Heart left ventricle (tissue), 16 donors: ENCODE measurements around the gene PCED1B. TPM values are rescaled to one million over a fixed set of nuclear protein-coding genes. Genes with fewer than 3 reads are reported as not detected.
A peak's percentile ranks its signal among the peaks of the same experiment; 100 is the strongest.

Experiments used
- ATAC-seq, 4 donors: fragments of 200-7000 bp; cut with Tn5 transposase; one replicate each; pipeline ENCODE4 v1.9.1; 2020 to 2022; ENCODE audit warnings: moderate library complexity in 4 of 4, mild to moderate bottlenecking in 3 of 4, moderate number of reproducible peaks in 1 of 4
- DNase-seq, 5 donors: peaks; one replicate each; pipeline ENCODE4 v3.0.0-alpha.2; 2020
- H3K27ac ChIP-seq, 12 donors: fragments of 200-600 bp; sonication (generic) in 4 of 12; one replicate each; pipeline versions ENCODE4 v1.5.0 to v1.8.0; 2016 to 2022; ENCODE audit warnings: mild to moderate bottlenecking in 2 of 12
- H3K27me3 ChIP-seq, 9 donors: fragments of 200-600 bp; sonication (generic) in 2 of 9; one replicate each; pipeline versions ENCODE4 v1.5.1 to v1.8.0; 2016 to 2022; ENCODE audit warnings: mild to moderate bottlenecking in 3 of 9
- H3K36me3 ChIP-seq, 9 donors: fragments of 200-600 bp; sonication (generic) in 2 of 9; one replicate each; pipeline versions ENCODE4 v1.5.0 to v1.8.0; 2018 to 2022; ENCODE audit warnings: mild to moderate bottlenecking in 2 of 9
- H3K4me1 ChIP-seq, 12 donors: fragments of 200-600 bp; sonication (generic) in 4 of 12; one replicate each; pipeline versions ENCODE4 v1.5.0 to v1.8.0; 2016 to 2022; ENCODE audit warnings: mild to moderate bottlenecking in 3 of 12
- H3K4me3 ChIP-seq, 12 donors: fragments of 200-600 bp; sonication (generic) in 4 of 12; one replicate each; pipeline versions ENCODE4 v1.5.0 to v1.8.0; 2017 to 2022; ENCODE audit warnings: mild to moderate bottlenecking in 9 of 12, moderate library complexity in 4 of 12
- H3K9me3 ChIP-seq, 12 donors: fragments of 200-600 bp; sonication (generic) in 4 of 12; one replicate each; pipeline versions ENCODE4 v1.5.0 to v1.8.0; 2016 to 2022; ENCODE audit warnings: mild to moderate bottlenecking in 1 of 12
- CTCF ChIP-seq, 12 donors: fragments of 200-600 bp; sonication (generic) in 4 of 12; IDR thresholded peaks; one replicate each; pipeline versions ENCODE4 v1.5.0 to v1.8.0; 2018 to 2022; ENCODE audit warnings: antibody characterized with exemption in 12 of 12, mild to moderate bottlenecking in 5 of 12
- POLR2A ChIP-seq, 2 donors: fragments of 450-650 bp; IDR thresholded peaks; one replicate each; pipeline ENCODE4 v1.6.1; 2017; ENCODE audit warnings: antibody characterized with exemption in 2 of 2, mild to moderate bottlenecking in 2 of 2, moderate library complexity in 2 of 2
- WGBS, 4 donors: extraction: QIAGEN DNeasy Blood & Tissue Kit in 2 of 4; methylation state at CpG; one replicate each; pipeline versions ENCODE4 v1.1.5 to v1.1.7; 2013 to 2018; 5-methylcytosine and 5-hydroxymethylcytosine counted together
- intact Hi-C, 10 donors: fragments of 100-400 bp; cut with DNase I; formaldehyde crosslinking; loops; one replicate each; pipeline versions ENCODE4 v1.11.1 to v1.14.2; 2022
- polyA plus RNA-seq, 2 donors: library from polyadenylated mRNA; stranded (reverse); fragments of 200-250 nt; gene quantifications; one replicate each; pipeline ENCODE4 v1.2.3, GENCODE V29; 2013
- total RNA-seq, 9 donors: library from RNA; depleted of rRNA in 2 of 9; stranded (reverse); fragments of >200 nt in 2 of 9; fragmentation: NEBNext Ultra II Directional in 3 of 9; extraction: Animal tissue kit (Norgen Biotek cat#: 25700) in 3 of 9; gene quantifications; one replicate each; pipeline versions ENCODE4 v1.1.0 to v1.2.4, GENCODE V29; 2016 to 2023
- donor health status: ischemic (EF 13 %, LVEDD 7.1; RV severe dilation, severe dysfunction).
- donor health status: healthy with polysubstance abuse.
- donor health status: DM: no; HTN: yes; CAD: no.
- donor health status: DM: no; HTN: no; CAD: no.
- donor health status: ischemic (EF 25% LVEDD 6.9; RV normal size, moderate dysfunction).
- donor health status: ischemic (EF 25% LVEDD 5.7; RV mildly dilated, moderate dysfunction).
- donor health status: healthy.
- donor health status: DM: yes; HTN: yes; CAD: no.
- donor health status: ischemic (EF 35%, LVEDD 5.7; RV mildly dilated, moderate dysfunction).
- donor health status: nonischemic (EF 11% LVEDD 7.7; RV severe dilation, severe dysfunction).
- donor health status: DM: yes; HTN: yes; CAD: no.
- donor health status: PGD.
- donor health status: ischemic (EF 29% LVEDD 5.4; RV normal size, mild dysfunction).
- donor health status: nonischemic (EF 23%, LVEDD 6.1; RV moderate dilation, normal function).

The PCED1B gene
- total and polyA plus RNA-seq, 11 donors, result 0.39 to 9.5 (median 0.72) TPM; not detected in 2

GRCh38 chr12:47068539-47068938, 10.9 kb upstream of the PCED1B start:
- intact Hi-C loops, result loop anchor here in 1 of 10 donors (10.0 kb wide), 1 partner anchor 326 kb away; no protein-coding TSS in a partner anchor
- no peaks in the 10 kb centered on the region for H3K36me3 ChIP-seq
- no peaks in the 10 kb centered on the region for H3K9me3 ChIP-seq
- no peak for DNase-seq
- peak overlapping the region in 1 of 12 donors; percentile 40 for H3K27ac ChIP-seq
- TF ChIP-seq CTCF (IDR thresholded peaks at IDR 0.05), result no peak
- TF ChIP-seq POLR2A (IDR thresholded peaks at IDR 0.05), result no peak
- no peak overlapping the region for H3K4me3 ChIP-seq
- H3K27me3 ChIP-seq, result peaks cover 0 to 1% (median 0%) of the 10 kb centered on the region in 9 donors
- ATAC-seq, result no peak
- H3K4me1 ChIP-seq, result peaks cover 0 to 15% (median 0%) of the 10 kb centered on the region in 12 donors
- WGBS, 4 donors, result 67 to 78% (median 73%) methylated on average over 6 of the region's 6 CpGs

GRCh38 chr12:47070310-47070709, 9.1 kb upstream of the PCED1B start:
- Histone ChIP-seq H3K27me3 (peaks cover 0 to 12% (median 0%) of the 10 kb centered on the region in 9 donors), H3K4me1 (peaks cover 0 to 15% (median 0%) of the 10 kb centered on the region in 12 donors), H3K27ac (no peak overlapping the region), H3K9me3 (no peaks in the 10 kb centered on the region), H3K36me3 (no peaks in the 10 kb centered on the region), H3K4me3 (no peak overlapping the region)
- TF ChIP-seq CTCF (IDR thresholded peaks at IDR 0.05) (no peak), POLR2A (IDR thresholded peaks at IDR 0.05) (no peak)
- DNase-seq (no peak), ATAC-seq (no peak)
- intact Hi-C loops, result loop anchor here in 3 of 10 donors (10.0 kb wide), 3 partner anchors 154 to 324 kb away; no protein-coding TSS in a partner anchor
- 91 to 97% (median 95%) methylated on average over 1 of the region's 1 CpG for WGBS, 4 donors

GRCh38 chr12:47071241-47071852, 8.1 kb upstream of the PCED1B start:
- H3K36me3 ChIP-seq, result no peaks in the 10 kb centered on the region
- H3K9me3 ChIP-seq, result no peaks in the 10 kb centered on the region
- H3K27ac ChIP-seq, result no peak overlapping the region
- 41 to 59% (median 57%) methylated on average over 5 of the region's 5 CpGs for WGBS, 4 donors
- peak in 9 of 12 donors; percentile 17 to 46 (median 34) for TF ChIP-seq CTCF (IDR thresholded peaks at IDR 0.05)
- TF ChIP-seq POLR2A (IDR thresholded peaks at IDR 0.05), result no peak
- peaks cover 0 to 16% (median 0%) of the 10 kb centered on the region in 9 donors for H3K27me3 ChIP-seq
- H3K4me1 ChIP-seq, result peaks cover 0 to 12% (median 0%) of the 10 kb centered on the region in 12 donors
- H3K4me3 ChIP-seq, result no peak overlapping the region
- ATAC-seq (no peak), DNase-seq (no peak)
- intact Hi-C loops, result loop anchor here in 3 of 10 donors (10.0 kb wide), 3 partner anchors 153 to 323 kb away; no protein-coding TSS in a partner anchor

- H3K36me3 ChIP-seq, result no peaks in the 10 kb centered on the region
- ATAC-seq (no peak), DNase-seq (no peak)
- intact Hi-C loops, result loop anchor here in 3 of 10 donors (10.0 kb wide), 3 partner anchors 151 to 321 kb away; no protein-coding TSS in a partner anchor
- H3K27ac ChIP-seq, result peak overlapping the region in 1 of 12 donors; percentile 95
- H3K27me3 ChIP-seq, result peaks cover 0 to 31% (median 0%) of the 10 kb centered on the region in 9 donors
- TF ChIP-seq CTCF (IDR thresholded peaks at IDR 0.05) (no peak), POLR2A (IDR thresholded peaks at IDR 0.05) (no peak)
- no peaks in the 10 kb centered on the region for H3K9me3 ChIP-seq
- H3K4me1 ChIP-seq, result peaks cover 0 to 17% (median 5%) of the 10 kb centered on the region in 12 donors
- 76 to 87% (median 77%) methylated on average over 3 of the region's 3 CpGs for WGBS, 4 donors
- no peak overlapping the region for H3K4me3 ChIP-seq
Observed at GRCh38 chr12:47073951-47074350, 5.5 kb upstream of the PCED1B start.
